ENCODE measurements around the gene IL16.

DNA sequence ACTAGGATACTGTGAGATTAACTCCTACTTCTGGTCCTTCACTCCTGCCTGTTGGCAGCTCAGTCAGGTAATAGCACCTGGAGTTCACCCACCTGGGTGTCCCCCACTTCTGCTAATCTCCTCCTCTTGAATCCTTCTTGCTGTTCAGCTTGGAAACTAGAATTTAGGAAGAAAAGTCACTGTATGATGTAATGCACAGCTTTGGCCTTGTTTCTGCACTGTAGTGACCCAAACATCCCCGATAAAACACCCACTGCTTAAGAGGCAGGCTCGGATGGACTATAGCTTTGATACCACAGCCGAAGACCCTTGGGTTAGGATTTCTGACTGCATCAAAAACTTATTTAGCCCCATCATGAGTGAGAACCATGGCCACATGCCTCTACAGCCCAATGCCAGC, 102.5 kb downstream of the IL16 start:
- no peak for TF ChIP-seq POLR2A (IDR thresholded peaks at IDR 0.05)
- TF ChIP-seq, protein P1, sequence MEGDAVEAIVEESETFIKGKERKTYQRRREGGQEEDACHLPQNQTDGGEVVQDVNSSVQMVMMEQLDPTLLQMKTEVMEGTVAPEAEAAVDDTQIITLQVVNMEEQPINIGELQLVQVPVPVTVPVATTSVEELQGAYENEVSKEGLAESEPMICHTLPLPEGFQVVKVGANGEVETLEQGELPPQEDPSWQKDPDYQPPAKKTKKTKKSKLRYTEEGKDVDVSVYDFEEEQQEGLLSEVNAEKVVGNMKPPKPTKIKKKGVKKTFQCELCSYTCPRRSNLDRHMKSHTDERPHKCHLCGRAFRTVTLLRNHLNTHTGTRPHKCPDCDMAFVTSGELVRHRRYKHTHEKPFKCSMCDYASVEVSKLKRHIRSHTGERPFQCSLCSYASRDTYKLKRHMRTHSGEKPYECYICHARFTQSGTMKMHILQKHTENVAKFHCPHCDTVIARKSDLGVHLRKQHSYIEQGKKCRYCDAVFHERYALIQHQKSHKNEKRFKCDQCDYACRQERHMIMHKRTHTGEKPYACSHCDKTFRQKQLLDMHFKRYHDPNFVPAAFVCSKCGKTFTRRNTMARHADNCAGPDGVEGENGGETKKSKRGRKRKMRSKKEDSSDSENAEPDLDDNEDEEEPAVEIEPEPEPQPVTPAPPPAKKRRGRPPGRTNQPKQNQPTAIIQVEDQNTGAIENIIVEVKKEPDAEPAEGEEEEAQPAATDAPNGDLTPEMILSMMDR (IDR thresholded peaks at IDR 0.05), result no peak
